Measurements from ENCODE around the gene YARS1. TPM values are rescaled to one million over a fixed set of nuclear protein-coding genes. Genes with fewer than 3 reads are reported as not detected.

Gene YARS1
- polyA plus RNA-seq, 3 donors = 38.1 to 42.7 (median 39.8) TPM

DNA sequence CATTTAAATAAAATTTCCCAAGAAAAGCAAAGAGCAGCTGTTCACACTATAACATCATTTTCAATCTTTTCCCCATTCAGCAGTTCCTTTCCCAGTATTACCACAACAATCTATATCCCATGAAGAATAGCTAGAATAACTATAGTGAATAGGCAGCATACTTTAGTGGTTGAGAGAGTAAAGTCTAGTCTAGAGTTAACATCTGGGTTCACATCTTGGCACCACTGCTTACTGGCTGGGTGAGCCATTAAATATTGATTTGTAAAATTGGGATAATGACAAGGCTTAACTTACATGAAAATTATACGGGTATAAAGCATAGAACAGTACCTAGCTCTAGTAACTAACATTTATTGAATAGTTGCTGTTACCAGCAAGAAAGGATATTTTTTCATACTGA, 14.7 kb upstream of the YARS1 start:
- no CpG with 5 or more reads among the region's 1 CpG for WGBS (ENCODE audit: insufficient coverage)
- no peaks in the 10 kb centered on the region for H3K4me1 Mint-ChIP-seq

GRCh38 chr1:32830092-32830852, 13.1 kb upstream of the YARS1 start:
- peaks cover 89 to 94% of the 10 kb centered on the region in 2 donors for H3K36me3 ChIP-seq (replicated peaks in 1 of 2; ENCODE audit: control insufficient read depth in 1 of 2, insufficient read depth in 2 of 2, low read length in 2 of 2)
- no peak overlapping the region for H3K9ac ChIP-seq (ENCODE audit: insufficient read depth, low read length, poor library complexity, severe bottlenecking)
- no peaks in the 10 kb centered on the region for H3K9me3 ChIP-seq (replicated peaks in 1 of 2; ENCODE audit: control insufficient read depth in 1 of 2, insufficient read depth in 1 of 2, low read length in 2 of 2)
- no peaks in the 10 kb centered on the region for H3K27me3 ChIP-seq (ENCODE audit: control insufficient read depth in 2 of 2, insufficient read depth in 2 of 2, low read length in 2 of 2)
- WGBS (ENCODE audit: insufficient coverage) = 92% methylated on average over 2 of the region's 6 CpGs
- no peak for DNase-seq
- H3K27me3 Mint-ChIP-seq (ENCODE audit: low read depth in 3 of 3) = no peaks in the 10 kb centered on the region
- no peak overlapping the region for H2AFZ ChIP-seq (ENCODE audit: insufficient read depth, low read depth, low read length, poor library complexity, severe bottlenecking)
- no peaks in the 10 kb centered on the region for H3K79me2 ChIP-seq (ENCODE audit: insufficient read depth, low read length)
- no peak overlapping the region for H3K4me3 ChIP-seq (replicated peaks in 1 of 3; ENCODE audit: low read depth in 2 of 3, low read length in 3 of 3)
- peaks cover 0 to under 1% of the 10 kb centered on the region in 2 donors for H3K4me1 ChIP-seq (ENCODE audit: control insufficient read depth in 1 of 2, insufficient read depth in 2 of 2, low read length in 2 of 2)
- intact Hi-C loops (cut with micrococcal nuclease) = no loop called here
- no peak overlapping the region for H3K27ac ChIP-seq (ENCODE audit: low read depth in 1 of 2, low read length in 2 of 2)
- no peak overlapping the region for H3K4me2 ChIP-seq (replicated peaks; ENCODE audit: extremely low read depth, low read length, poor library complexity, severe bottlenecking)
- no peak overlapping the region for H3K27ac Mint-ChIP-seq
- peaks cover 79 to 81% of the 10 kb centered on the region in 2 donors for H3K36me3 Mint-ChIP-seq
- no peak for TF ChIP-seq CTCF (IDR thresholded peaks at IDR 0.05)
- H4K20me1 ChIP-seq (ENCODE audit: insufficient read depth, low read length) = no peaks in the 10 kb centered on the region
- no peaks in the 10 kb centered on the region for H3K9me3 Mint-ChIP-seq
- H3K4me3 Mint-ChIP-seq = no peak overlapping the region
- no peaks in the 10 kb centered on the region for H3K4me1 Mint-ChIP-seq

More for the DNA sequence above, 14.7 kb upstream of the YARS1 start:
- Mint-ChIP-seq H3K36me3 (peaks cover 76 to 81% of the 10 kb centered on the region in 2 donors), H3K27me3 (ENCODE audit: low read depth in 3 of 3) (no peaks in the 10 kb centered on the region), H3K4me3 (no peak overlapping the region), H3K27ac (no peak overlapping the region), H3K9me3 (no peaks in the 10 kb centered on the region)
- Histone ChIP-seq H3K9ac (ENCODE audit: insufficient read depth, low read length, poor library complexity, severe bottlenecking) (no peak overlapping the region), H3K4me3 (replicated peaks in 1 of 3; ENCODE audit: low read depth in 2 of 3, low read length in 3 of 3) (no peak overlapping the region), H3K4me2 (replicated peaks; ENCODE audit: extremely low read depth, low read length, poor library complexity, severe bottlenecking) (no peak overlapping the region), H3K79me2 (ENCODE audit: insufficient read depth, low read length) (no peaks in the 10 kb centered on the region), H2AFZ (ENCODE audit: insufficient read depth, low read depth, low read length, poor library complexity, severe bottlenecking) (no peak overlapping the region), H3K27me3 (ENCODE audit: control insufficient read depth in 2 of 2, insufficient read depth in 2 of 2, low read length in 2 of 2) (no peaks in the 10 kb centered on the region), H3K27ac (ENCODE audit: low read depth in 1 of 2, low read length in 2 of 2) (no peak overlapping the region), H3K9me3 (replicated peaks in 1 of 2; ENCODE audit: control insufficient read depth in 1 of 2, insufficient read depth in 1 of 2, low read length in 2 of 2) (no peaks in the 10 kb centered on the region), H4K20me1 (ENCODE audit: insufficient read depth, low read length) (no peaks in the 10 kb centered on the region), H3K36me3 (replicated peaks in 1 of 2; ENCODE audit: control insufficient read depth in 1 of 2, insufficient read depth in 2 of 2, low read length in 2 of 2) (peaks cover 83 to 91% of the 10 kb centered on the region in 2 donors), H3K4me1 (ENCODE audit: control insufficient read depth in 1 of 2, insufficient read depth in 2 of 2, low read length in 2 of 2) (no peaks in the 10 kb centered on the region)
- no peak for TF ChIP-seq CTCF (IDR thresholded peaks at IDR 0.05)
- no peak for DNase-seq
- intact Hi-C loops (cut with micrococcal nuclease) = no loop called here

Measured in CD14-positive monocyte (primary cell).